ENCODE results near the gene MEP1B. TPM values are rescaled to one million over a fixed set of nuclear protein-coding genes. Genes with fewer than 3 reads are reported as not detected.

Gene MEP1B
- total and polyA plus RNA-seq, 2 experiments from 2014 or later: not detected

- H3K27me3 ChIP-seq (replicated peaks; ENCODE audit: insufficient read depth): no peaks in the 10 kb centered on the region
- WGBS, 2 experiments (ENCODE audit: low coverage in 1 of 2, low lambda C conversion rate in 2 of 2, missing lambda C conversion rate in 2 of 2): 14 to 25% methylated on average over 3 of the region's 3 CpGs
- H3K4me2 ChIP-seq (ENCODE audit: unreplicated experiment): no peak overlapping the region
- H2AFZ ChIP-seq: no peak overlapping the region
- H3K9ac ChIP-seq: no peak overlapping the region
- no peaks in the 10 kb centered on the region for H3K79me2 ChIP-seq (ENCODE audit: insufficient read depth)
- H3K9me3 ChIP-seq (ENCODE audit: low read depth): no peaks in the 10 kb centered on the region
- no peak overlapping the region for H3K4me3 ChIP-seq
- no peaks in the 10 kb centered on the region for H3K4me1 ChIP-seq (ENCODE audit: insufficient read depth)
- H3K27ac ChIP-seq: no peak overlapping the region
- H4K20me1 ChIP-seq (ENCODE audit: insufficient read depth): no peaks in the 10 kb centered on the region
- H3K36me3 ChIP-seq (ENCODE audit: low read depth): no peaks in the 10 kb centered on the region
- in situ Hi-C loops (cut with MboI): no loop called here
- H3F3A ChIP-seq (ENCODE audit: insufficient read depth): no peaks in the 10 kb centered on the region
- TF ChIP-seq EZH2 (IDR thresholded peaks at IDR 0.05; ENCODE audit: insufficient read depth, poor library complexity, severe bottlenecking) (no peak), EZH2phosphoT487 (IDR thresholded peaks at IDR 0.05; ENCODE audit: insufficient read depth, low read depth) (no peak)
- no peaks in the 10 kb centered on the region for H3K9me2 ChIP-seq (ENCODE audit: insufficient read depth)
- DNase-seq: no peak
These were observed 12.3 kb upstream of the MEP1B start for GRCh38 chr18:32177530-32177929.

GRCh38 chr18:32183503-32183902 lies 6.3 kb upstream of the MEP1B start:
- H3F3A ChIP-seq (ENCODE audit: insufficient read depth): no peaks in the 10 kb centered on the region
- H3K27ac ChIP-seq: no peak overlapping the region
- no peaks in the 10 kb centered on the region for H3K9me2 ChIP-seq (ENCODE audit: insufficient read depth)
- H3K9me3 ChIP-seq (ENCODE audit: low read depth): no peaks in the 10 kb centered on the region
- TF ChIP-seq EZH2phosphoT487 (IDR thresholded peaks at IDR 0.05; ENCODE audit: insufficient read depth, low read depth) (no peak), EZH2 (IDR thresholded peaks at IDR 0.05; ENCODE audit: insufficient read depth, poor library complexity, severe bottlenecking) (no peak)
- no peaks in the 10 kb centered on the region for H4K20me1 ChIP-seq (ENCODE audit: insufficient read depth)
- DNase-seq: no peak
- H2AFZ ChIP-seq: no peak overlapping the region
- in situ Hi-C loops (cut with MboI): no loop called here
- H3K79me2 ChIP-seq (ENCODE audit: insufficient read depth): no peaks in the 10 kb centered on the region
- H3K4me3 ChIP-seq: no peak overlapping the region
- H3K27me3 ChIP-seq (replicated peaks; ENCODE audit: insufficient read depth): no peaks in the 10 kb centered on the region
- no peak overlapping the region for H3K4me2 ChIP-seq (ENCODE audit: unreplicated experiment)
- no peak overlapping the region for H3K9ac ChIP-seq
- H3K36me3 ChIP-seq (ENCODE audit: low read depth): no peaks in the 10 kb centered on the region
- H3K4me1 ChIP-seq (ENCODE audit: insufficient read depth): no peaks in the 10 kb centered on the region

GRCh38 chr18:32190209-32190608 lies 370 bp downstream of the MEP1B start:
- Histone ChIP-seq H3K4me3 (no peak overlapping the region), H3K9ac (no peak overlapping the region), H4K20me1 (ENCODE audit: insufficient read depth) (no peaks in the 10 kb centered on the region), H3K9me2 (ENCODE audit: insufficient read depth) (no peaks in the 10 kb centered on the region), H3K4me1 (ENCODE audit: insufficient read depth) (no peaks in the 10 kb centered on the region), H3F3A (ENCODE audit: insufficient read depth) (no peaks in the 10 kb centered on the region), H3K27ac (no peak overlapping the region), H3K4me2 (ENCODE audit: unreplicated experiment) (no peak overlapping the region), H3K36me3 (ENCODE audit: low read depth) (no peaks in the 10 kb centered on the region), H2AFZ (no peak overlapping the region), H3K79me2 (ENCODE audit: insufficient read depth) (no peaks in the 10 kb centered on the region), H3K9me3 (ENCODE audit: low read depth) (no peaks in the 10 kb centered on the region), H3K27me3 (replicated peaks; ENCODE audit: insufficient read depth) (no peaks in the 10 kb centered on the region; the same call in 1 of the 2 replicates)
- in situ Hi-C loops (cut with MboI): no loop called here
- no peak for DNase-seq
- no peak for TF ChIP-seq EZH2 (IDR thresholded peaks at IDR 0.05; ENCODE audit: insufficient read depth, poor library complexity, severe bottlenecking)
- no peak for TF ChIP-seq EZH2phosphoT487 (IDR thresholded peaks at IDR 0.05; ENCODE audit: insufficient read depth, low read depth)
- 3 to 6% methylated on average over 2 of the region's 2 CpGs for WGBS, 2 experiments (ENCODE audit: low coverage in 1 of 2, low lambda C conversion rate in 2 of 2, missing lambda C conversion rate in 2 of 2)

- no peaks in the 10 kb centered on the region for H4K20me1 ChIP-seq (ENCODE audit: insufficient read depth)
- in situ Hi-C loops (cut with MboI): no loop called here
- TF ChIP-seq EZH2phosphoT487 (IDR thresholded peaks at IDR 0.05; ENCODE audit: insufficient read depth, low read depth): no peak
- no peak for TF ChIP-seq EZH2 (IDR thresholded peaks at IDR 0.05; ENCODE audit: insufficient read depth, poor library complexity, severe bottlenecking)
- no peak overlapping the region for H2AFZ ChIP-seq
- H3K27me3 ChIP-seq (replicated peaks; ENCODE audit: insufficient read depth): no peaks in the 10 kb centered on the region
- no peaks in the 10 kb centered on the region for H3K4me1 ChIP-seq (ENCODE audit: insufficient read depth)
- 67 to 71% methylated on average over 28 to 30 of the region's 32 CpGs for WGBS, 2 experiments (ENCODE audit: low coverage in 1 of 2, low lambda C conversion rate in 2 of 2, missing lambda C conversion rate in 2 of 2)
- H3K79me2 ChIP-seq (ENCODE audit: insufficient read depth): no peaks in the 10 kb centered on the region
- H3K4me3 ChIP-seq: no peak overlapping the region
- H3K9me3 ChIP-seq (ENCODE audit: low read depth): no peaks in the 10 kb centered on the region
- H3F3A ChIP-seq (ENCODE audit: insufficient read depth): no peaks in the 10 kb centered on the region
- no peak overlapping the region for H3K4me2 ChIP-seq (ENCODE audit: unreplicated experiment)
- DNase-seq: no peak
- no peaks in the 10 kb centered on the region for H3K9me2 ChIP-seq (ENCODE audit: insufficient read depth)
- no peak overlapping the region for H3K27ac ChIP-seq
- H3K36me3 ChIP-seq (ENCODE audit: low read depth): no peaks in the 10 kb centered on the region
- no peak overlapping the region for H3K9ac ChIP-seq
These were observed 6.3 kb downstream of the MEP1B start for GRCh38 chr18:32195881-32196815.

Measured in GM23248 (cell line).